MM.1S (cell line): ENCODE data around the gene UCP3.

Source experiments
- EZH2 ChIP-seq: fragments of 300-600 bp; sonication (generic); optimal IDR thresholded peaks from 2 replicates; pipeline ENCODE3; 2017; ENCODE audit warnings: low read depth, mild to moderate bottlenecking, antibody characterized with exemption, low read length, mixed read lengths
- TF ChIP-seq, protein P1 (sequence below): fragments of 300-600 bp; sonication (generic); IDR thresholded peaks from 2 replicates; pipeline ENCODE4 v1.5.1; 2016; ENCODE audit warnings: antibody characterized with exemption, low read length, mixed read lengths

DNA sequence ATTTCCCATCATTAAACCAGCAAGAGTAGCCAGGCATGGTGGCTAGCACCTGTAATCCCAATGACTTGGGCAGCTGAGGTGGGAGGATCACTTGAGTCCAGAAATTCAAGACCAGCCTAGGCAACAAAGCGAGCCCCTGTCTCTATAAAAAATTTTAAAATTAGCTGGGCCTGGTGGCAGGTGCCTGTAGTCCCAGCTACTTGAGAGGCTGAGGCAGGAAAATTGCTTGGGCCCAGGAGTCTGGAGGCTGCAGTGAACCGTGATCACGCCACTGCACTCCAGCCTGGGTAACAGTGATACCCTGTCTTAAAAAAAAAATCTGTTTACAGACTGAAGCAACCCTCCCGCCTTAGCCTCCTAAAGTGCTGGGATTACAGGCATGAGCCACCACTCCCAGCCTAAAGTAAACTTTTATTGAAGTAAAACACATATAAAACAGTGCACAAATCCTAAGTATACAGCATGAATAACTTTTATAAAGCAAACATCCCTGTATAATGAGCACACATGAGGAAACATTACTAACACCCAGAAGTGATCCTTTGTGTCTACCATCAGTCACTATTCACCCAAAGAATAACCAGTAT, 12.6 kb downstream of the UCP3 start:
- TF ChIP-seq, protein P1, sequence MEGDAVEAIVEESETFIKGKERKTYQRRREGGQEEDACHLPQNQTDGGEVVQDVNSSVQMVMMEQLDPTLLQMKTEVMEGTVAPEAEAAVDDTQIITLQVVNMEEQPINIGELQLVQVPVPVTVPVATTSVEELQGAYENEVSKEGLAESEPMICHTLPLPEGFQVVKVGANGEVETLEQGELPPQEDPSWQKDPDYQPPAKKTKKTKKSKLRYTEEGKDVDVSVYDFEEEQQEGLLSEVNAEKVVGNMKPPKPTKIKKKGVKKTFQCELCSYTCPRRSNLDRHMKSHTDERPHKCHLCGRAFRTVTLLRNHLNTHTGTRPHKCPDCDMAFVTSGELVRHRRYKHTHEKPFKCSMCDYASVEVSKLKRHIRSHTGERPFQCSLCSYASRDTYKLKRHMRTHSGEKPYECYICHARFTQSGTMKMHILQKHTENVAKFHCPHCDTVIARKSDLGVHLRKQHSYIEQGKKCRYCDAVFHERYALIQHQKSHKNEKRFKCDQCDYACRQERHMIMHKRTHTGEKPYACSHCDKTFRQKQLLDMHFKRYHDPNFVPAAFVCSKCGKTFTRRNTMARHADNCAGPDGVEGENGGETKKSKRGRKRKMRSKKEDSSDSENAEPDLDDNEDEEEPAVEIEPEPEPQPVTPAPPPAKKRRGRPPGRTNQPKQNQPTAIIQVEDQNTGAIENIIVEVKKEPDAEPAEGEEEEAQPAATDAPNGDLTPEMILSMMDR = no peak
- no peak for TF ChIP-seq EZH2
